GM04504 (cell line): Measurements from ENCODE around the gene METTL14.

Experiments
- DNase-seq: peaks from one replicate; pipeline ENCODE4 v3.0.0-alpha.2; 2012; ENCODE audit warnings: low read depth

Gene METTL14

GRCh38 chr4:118734491-118735205 is 49.5 kb downstream of the METTL14 start:
- DNase-seq: no peak

GRCh38 chr4:118736900-118737299 is 51.7 kb downstream of the METTL14 start:
- DNase-seq: no peak

- DNase-seq: no peak
Measured at GRCh38 chr4:118738090-118738489, 52.9 kb downstream of the METTL14 start.

- no peak for DNase-seq
Measured at GRCh38 chr4:118739022-118739713, 54.0 kb downstream of the METTL14 start.

- DNase-seq: no peak
Measured at GRCh38 chr4:118740869-118741268, 55.7 kb downstream of the METTL14 start.

GRCh38 chr4:118741301-118741855 is 56.2 kb downstream of the METTL14 start:
- DNase-seq: no peak

- no peak for DNase-seq
Measured at GRCh38 chr4:118742050-118742449, 56.9 kb downstream of the METTL14 start.

GRCh38 chr4:118743867-118744266 is 58.7 kb downstream of the METTL14 start:
- DNase-seq: no peak

- no peak for DNase-seq
Measured at GRCh38 chr4:118745357-118745756, 60.2 kb downstream of the METTL14 start.

- DNase-seq: no peak
Measured at GRCh38 chr4:118746251-118746919, 61.2 kb downstream of the METTL14 start.

GRCh38 chr4:118749347-118749988 is 64.3 kb downstream of the METTL14 start:
- no peak for DNase-seq

GRCh38 chr4:118751629-118752323 is 66.6 kb downstream of the METTL14 start:
- no peak for DNase-seq

- no peak for DNase-seq
Measured at GRCh38 chr4:118752551-118752950, 67.4 kb downstream of the METTL14 start.

GRCh38 chr4:118753096-118753495 is 67.9 kb downstream of the METTL14 start:
- no peak for DNase-seq

- DNase-seq: no peak
Measured at GRCh38 chr4:118753685-118754084, 68.5 kb downstream of the METTL14 start.

- no peak for DNase-seq
Measured at GRCh38 chr4:118754890-118755289, 69.7 kb downstream of the METTL14 start.

- DNase-seq: no peak
Measured at GRCh38 chr4:118755438-118756226, 70.4 kb downstream of the METTL14 start.

GRCh38 chr4:118756429-118756828 is 71.2 kb downstream of the METTL14 start:
- no peak for DNase-seq

GRCh38 chr4:118756958-118757357 is 71.8 kb downstream of the METTL14 start:
- no peak for DNase-seq

- no peak for DNase-seq
Measured at GRCh38 chr4:118757761-118758251, 72.6 kb downstream of the METTL14 start.

- no peak for DNase-seq
Measured at GRCh38 chr4:118758293-118758692, 73.1 kb downstream of the METTL14 start.
